HG03558 (cell line): ENCODE measurements around the gene SMAD6.

Source experiments
- ATAC-seq: cut with Tn5 transposase; IDR thresholded peaks from one replicate; pipeline ENCODE4 v1.9.1; 2021; ENCODE audit warnings: moderate number of reproducible peaks; ENCODE audit not compliant: unreplicated experiment; ENCODE audit errors: extremely low read depth

SMAD6 gene

GRCh38 chr15:66718220-66718988 is 16.4 kb downstream of the SMAD6 start:
- ATAC-seq, result no peak

GRCh38 chr15:66719471-66719870 is 17.4 kb downstream of the SMAD6 start:
- no peak for ATAC-seq

DNA sequence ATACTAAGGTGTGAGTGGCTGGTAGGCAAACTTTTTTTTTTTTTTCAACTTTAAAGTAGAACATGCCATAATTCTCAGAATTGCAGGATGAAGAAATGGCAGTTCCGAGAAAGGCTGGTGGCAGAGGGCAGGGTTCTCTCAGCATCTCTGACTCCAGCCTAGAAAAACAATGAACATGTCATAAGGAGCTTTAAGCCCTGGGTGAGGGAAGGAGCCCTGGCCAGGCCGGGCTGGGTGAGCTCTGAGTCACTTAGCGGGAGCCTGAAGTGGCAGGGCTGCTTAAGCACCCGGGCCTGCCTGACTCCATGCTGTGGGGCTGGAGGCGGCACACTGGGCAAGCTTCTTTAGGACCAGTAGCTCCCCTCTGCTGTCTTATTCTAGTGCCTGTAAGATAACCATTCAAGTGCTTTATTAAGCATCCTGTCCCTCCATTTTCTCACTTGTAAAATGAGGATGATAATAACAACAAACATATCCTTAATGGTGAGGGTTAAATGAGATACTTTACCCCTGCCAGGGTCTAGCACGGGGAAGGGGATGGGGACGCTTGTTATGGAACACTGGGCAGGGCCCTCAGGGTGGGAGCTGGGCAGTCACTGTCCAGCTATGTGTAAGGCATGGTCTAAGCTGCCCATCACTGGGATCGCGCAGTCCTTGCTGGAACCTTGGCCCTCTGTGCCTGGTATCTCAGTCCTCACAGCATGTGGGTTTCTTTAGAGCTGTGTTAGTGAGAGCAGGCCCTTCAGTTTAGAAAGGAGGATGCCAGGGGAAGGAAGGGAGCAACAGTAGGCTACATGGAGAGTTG is 18.4 kb downstream of the SMAD6 start:
- ATAC-seq, result no peak

GRCh38 chr15:66721020-66721419 is 19.0 kb downstream of the SMAD6 start:
- ATAC-seq, result no peak

GRCh38 chr15:66721501-66721937 is 19.5 kb downstream of the SMAD6 start:
- ATAC-seq, result no peak

GRCh38 chr15:66721954-66722353 is 19.9 kb downstream of the SMAD6 start:
- no peak for ATAC-seq

- ATAC-seq, result no peak
Observed at GRCh38 chr15:66722757-66723540, 20.9 kb downstream of the SMAD6 start.

GRCh38 chr15:66723826-66724731 is 22.0 kb downstream of the SMAD6 start:
- no peak for ATAC-seq

- ATAC-seq, result no peak
Observed at GRCh38 chr15:66724732-66725463, 22.9 kb downstream of the SMAD6 start.

GRCh38 chr15:66725464-66725785 is 23.4 kb downstream of the SMAD6 start:
- no peak for ATAC-seq

- ATAC-seq, result no peak
Observed at GRCh38 chr15:66726386-66726785, 24.4 kb downstream of the SMAD6 start.

DNA sequence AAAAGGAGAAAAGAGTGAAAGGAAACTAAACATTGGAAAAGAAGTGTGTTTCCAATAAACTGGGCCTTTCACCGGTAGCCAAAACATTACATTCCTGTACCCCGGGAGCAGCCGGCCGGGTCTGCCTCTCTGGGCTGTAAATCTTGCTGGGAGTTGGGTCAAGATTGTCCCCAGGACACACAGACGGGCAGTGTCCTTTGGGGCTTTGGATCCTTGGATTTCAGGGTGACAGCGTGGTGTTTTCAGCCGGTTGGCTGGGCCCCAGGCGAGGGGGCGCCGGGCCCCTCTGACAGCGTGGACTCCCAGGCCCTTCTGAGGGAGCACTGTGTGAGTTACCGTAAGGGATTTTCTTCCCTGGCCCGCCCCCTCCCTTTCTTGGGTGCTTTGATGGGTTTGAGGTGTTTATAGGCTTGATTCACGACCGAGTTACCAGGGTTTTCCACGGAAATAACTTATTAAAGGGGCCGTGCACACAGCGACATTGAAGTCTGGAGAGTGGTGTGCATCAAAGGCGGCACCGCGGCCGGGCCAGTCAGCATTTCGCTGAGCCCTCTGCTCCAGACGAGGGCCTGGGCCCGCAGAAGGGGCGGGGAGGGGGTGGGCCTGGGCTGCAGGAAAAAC is 27.4 kb downstream of the SMAD6 start:
- no peak for ATAC-seq

GRCh38 chr15:66730168-66731021 is 28.4 kb downstream of the SMAD6 start:
- ATAC-seq, result no peak

GRCh38 chr15:66733976-66734375 is 31.9 kb downstream of the SMAD6 start:
- no peak for ATAC-seq

DNA sequence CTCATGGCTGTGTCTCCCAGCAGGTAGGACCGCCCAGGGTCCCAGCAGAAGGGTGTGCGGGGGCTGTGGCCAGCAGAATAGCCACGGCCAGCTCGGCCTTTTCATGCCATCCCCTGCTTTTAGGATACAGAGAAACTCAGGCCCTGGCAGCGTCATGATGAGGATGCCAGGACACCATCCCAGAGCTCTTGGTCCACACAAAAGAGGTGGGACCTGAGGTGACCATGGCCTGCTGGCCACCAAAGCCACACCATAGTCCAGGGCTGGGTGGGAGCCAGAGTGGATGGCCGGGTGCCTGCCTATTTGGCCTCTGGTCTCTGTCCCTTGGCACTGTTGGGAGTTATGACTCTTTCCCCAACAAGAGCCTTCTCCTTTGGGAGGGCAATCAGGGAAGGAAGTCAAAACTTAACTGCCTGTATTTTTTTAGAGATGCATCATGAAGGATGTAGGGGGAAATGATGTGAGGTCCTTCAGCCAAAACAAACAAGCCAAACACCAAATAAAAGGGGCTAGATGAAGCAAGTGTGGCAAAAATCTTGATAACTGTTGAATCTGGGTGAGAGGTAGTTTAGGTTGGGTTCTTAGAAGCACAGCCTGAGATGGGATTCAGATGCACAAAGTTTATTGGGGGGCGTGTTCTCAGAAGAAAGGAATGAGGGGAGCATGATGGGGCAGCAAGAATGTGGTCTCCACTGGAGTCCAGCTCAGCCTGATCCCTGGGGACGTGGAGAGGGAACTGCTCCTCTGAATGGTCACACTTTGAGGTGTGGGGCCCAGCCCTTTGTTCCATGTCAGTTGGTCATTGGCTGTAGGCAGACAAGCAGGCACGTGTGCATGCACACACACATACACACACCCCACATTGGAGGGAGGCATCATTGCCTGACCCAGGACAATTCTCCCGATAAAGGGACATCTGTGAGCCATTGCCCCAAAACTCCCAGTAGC is 33.2 kb downstream of the SMAD6 start:
- no peak for ATAC-seq

DNA sequence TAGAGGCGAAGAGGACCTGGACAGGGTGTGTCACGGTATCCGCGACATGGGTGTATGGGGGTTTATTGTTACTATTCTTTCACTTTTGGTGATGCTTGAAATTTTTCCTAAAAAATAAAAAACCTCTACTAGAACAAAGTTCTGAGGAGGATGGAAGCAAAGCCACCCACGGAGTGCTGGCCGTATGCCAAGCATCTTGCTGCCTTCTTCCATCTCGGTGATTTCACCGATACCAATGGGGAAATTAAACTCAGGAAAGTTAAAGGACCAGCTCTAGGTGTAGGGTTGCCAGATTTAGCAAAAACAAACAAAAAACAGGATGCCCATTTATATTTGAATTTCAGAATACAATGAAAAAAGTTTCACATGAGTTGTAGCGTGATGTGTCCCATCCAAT is 33.9 kb downstream of the SMAD6 start:
- no peak for ATAC-seq
